HCT116 (cell line): ENCODE measurements around the gene MYLK. TPM values are rescaled to one million over a fixed set of nuclear protein-coding genes. Genes with fewer than 3 reads are reported as not detected.

Experiments used
- ATAC-seq: fragments of 200-7000 bp; cut with Tn5 transposase; 2 replicates; pipeline ENCODE4 v1.9.1; 2020; ENCODE audit warnings: mild to moderate bottlenecking, moderate library complexity
- BruUV-seq: library from RNA; stranded (reverse); fragments of 400-500 nt; replicated peaks from 2 replicates; lab custom pipeline; 2021; lab: Mats Ljungman, UMichigan
- CTCF ChIA-PET: fragments of 300-600 bp; sonication (Branson Sonifier 250); formaldehyde crosslinking; loops from one replicate; lab custom pipeline; 2021; ENCODE audit warnings: antibody characterized with exemption; lab: Charles Lee
- POLR2A ChIA-PET: fragments of 300-600, 350-600 bp; sonication (Branson Sonifier 250); formaldehyde crosslinking; loops from one replicate; lab custom pipeline; 2021; ENCODE audit warnings: antibody characterized with exemption; lab: Charles Lee
- RAD21 ChIA-PET, 2 experiments: fragments of 300-600 bp; sonication (Branson Sonifier 250); formaldehyde crosslinking; loops; one replicate each; lab custom pipeline; 2023; ENCODE audit warnings: low total read pairs in 2 of 2; ENCODE audit not compliant: uncharacterized antibody in 2 of 2, unreplicated experiment in 2 of 2, low non-redundant PET in 1 of 2; lab: Charles Lee
- DNase-seq: peaks from one replicate; pipeline ENCODE4 v3.0.0-alpha.2; 2010; ENCODE audit warnings: low read depth, low spot score
- H2AFZ ChIP-seq: fragments of 200-600 bp; shearing (Covaris generic), sonication (generic); 2 replicates; pipeline ENCODE4 v1.6.1; 2017; ENCODE audit warnings: low read depth, mixed run types, mixed read lengths, antibody characterized with exemption, low read length; ENCODE audit not compliant: poor library complexity, severe bottlenecking
- H3K27ac ChIP-seq: 2 replicates; pipeline ENCODE4 v1.5.1; 2012; ENCODE audit warnings: low read depth, low read length
- H3K27me3 ChIP-seq: fragments of 200-600 bp; sonication (generic); 2 replicates; pipeline ENCODE4 v1.6.1; 2016; ENCODE audit warnings: mixed run types, low read length, mixed read lengths; ENCODE audit not compliant: insufficient read depth
- H3K36me3 ChIP-seq, 2 experiments: fragments of 200-500 bp in 1 of 2; fragments of 200-600 bp in 1 of 2; sonication (Bioruptor generic) in 1 of 2; sonication (generic) in 1 of 2; 2 replicates each; pipeline versions ENCODE4 v1.5.1 to v1.6.1; 2014 to 2016; ENCODE audit warnings: low read length in 2 of 2, inconsistent platforms in 1 of 2, mixed read lengths in 1 of 2, mixed run types in 1 of 2; ENCODE audit not compliant: insufficient read depth in 2 of 2, control insufficient read depth in 1 of 2
- H3K4me1 ChIP-seq, 2 experiments: fragments of 200-600 bp in 1 of 2; sonication (generic) in 1 of 2; 2 replicates each; pipeline versions ENCODE4 v1.5.1 to v1.6.1; 2012 to 2017; ENCODE audit warnings: low read length in 2 of 2, inconsistent platforms in 1 of 2, mild to moderate bottlenecking in 1 of 2, mixed read lengths in 1 of 2, mixed run types in 1 of 2, moderate library complexity in 1 of 2; ENCODE audit not compliant: insufficient read depth in 2 of 2, control insufficient read depth in 1 of 2
- H3K4me2 ChIP-seq: fragments of 200-600 bp; sonication (generic); 2 replicates; pipeline ENCODE4 v1.6.1; 2017; ENCODE audit warnings: mixed run types, low read length, mixed read lengths
- H3K4me3 ChIP-seq, 2 experiments: fragments of 200-600 bp in 1 of 2; sonication (generic) in 1 of 2; replicated peaks in 1 of 2; 2 replicates each; pipeline ENCODE4 v1.5.1; 2011 to 2016; ENCODE audit warnings: low read length in 2 of 2, control low read depth in 1 of 2, low read depth in 1 of 2, mild to moderate bottlenecking in 1 of 2, mixed read lengths in 1 of 2, mixed run types in 1 of 2
- H3K79me2 ChIP-seq: fragments of 200-600 bp; sonication (generic); 2 replicates; pipeline ENCODE4 v1.6.1; 2017; ENCODE audit warnings: mild to moderate bottlenecking, mixed run types, low read length, moderate library complexity, mixed read lengths; ENCODE audit not compliant: insufficient read depth
- H3K9ac ChIP-seq: fragments of 200-600 bp; sonication (generic); 2 replicates; pipeline ENCODE4 v1.6.1; 2016; ENCODE audit warnings: low read length, mixed read lengths
- H3K9me2 ChIP-seq: fragments of 200-600 bp; sonication (generic), shearing (Covaris generic); 2 replicates; pipeline ENCODE4 v1.6.1; 2017; ENCODE audit warnings: mixed run types, mild to moderate bottlenecking, moderate library complexity; ENCODE audit not compliant: insufficient read depth
- H3K9me3 ChIP-seq, 2 experiments: fragments of 200-500 bp in 1 of 2; fragments of 200-600 bp in 1 of 2; sonication (Bioruptor generic) in 1 of 2; sonication (generic) in 1 of 2; 2 replicates each; pipeline ENCODE4 v1.6.1; 2014 to 2017; ENCODE audit warnings: low read length in 2 of 2, mixed read lengths in 2 of 2, inconsistent platforms in 1 of 2, low read depth in 1 of 2, mild to moderate bottlenecking in 1 of 2, mixed run types in 1 of 2, moderate library complexity in 1 of 2; ENCODE audit not compliant: control insufficient read depth in 1 of 2, insufficient read depth in 1 of 2
- H4K20me1 ChIP-seq: fragments of 200-600 bp; sonication (generic), shearing (Covaris generic); 2 replicates; pipeline ENCODE4 v1.6.1; 2017; ENCODE audit warnings: mixed run types, mild to moderate bottlenecking, moderate library complexity; ENCODE audit not compliant: insufficient read depth
- ATF3 ChIP-seq: IDR thresholded peaks from 2 replicates; pipeline ENCODE4 v1.6.1; 2012
- CBX3 ChIP-seq: IDR thresholded peaks from 2 replicates; pipeline ENCODE4 v1.6.1; 2012; ENCODE audit warnings: low read depth
- CTCF ChIP-seq, 3 experiments: fragments of 200-600 bp in 1 of 3; sonication (generic) in 1 of 3; IDR thresholded peaks in 2 of 3; conservative IDR thresholded peaks in 1 of 3; 2 replicates each; pipeline ENCODE4 v1.5.1; 2012 to 2017; ENCODE audit warnings: low read depth in 2 of 3, low read length in 2 of 3, antibody characterized with exemption in 1 of 3, borderline replicate concordance in 1 of 3, control low read depth in 1 of 3, mild to moderate bottlenecking in 1 of 3, mixed read lengths in 1 of 3, mixed run types in 1 of 3, moderate library complexity in 1 of 3; ENCODE audit not compliant: insufficient read depth in 1 of 3
- EGR1 ChIP-seq: IDR thresholded peaks from 2 replicates; pipeline ENCODE4 v1.6.1; 2012; ENCODE audit warnings: low read depth
- ELF1 ChIP-seq: IDR thresholded peaks from 2 replicates; pipeline ENCODE4 v1.6.1; 2012; ENCODE audit warnings: low read depth, borderline replicate concordance
- EZH2 ChIP-seq: fragments of 200-600 bp; sonication (generic); IDR thresholded peaks from 2 replicates; pipeline ENCODE4 v1.6.1; 2017; ENCODE audit warnings: antibody characterized with exemption, mixed run types
- EZH2phosphoT487 ChIP-seq: fragments of 200-600 bp; IDR thresholded peaks from 2 replicates; pipeline ENCODE4 v1.6.1; 2018; ENCODE audit warnings: antibody characterized with exemption, borderline replicate concordance
- FOSL1 ChIP-seq: IDR thresholded peaks from 2 replicates; pipeline ENCODE4 v1.6.1; 2012; ENCODE audit warnings: low read depth
- JUND ChIP-seq: IDR thresholded peaks from 2 replicates; pipeline ENCODE4 v1.6.1; 2012
- MAX ChIP-seq: IDR thresholded peaks from 2 replicates; pipeline ENCODE4 v1.6.1; 2012
- POLR2A ChIP-seq: IDR thresholded peaks from 2 replicates; pipeline ENCODE4 v1.7.0; 2011; ENCODE audit warnings: borderline replicate concordance; ENCODE audit not compliant: insufficient read depth, insufficient read length; ENCODE audit errors: extremely low read depth
- POLR2AphosphoS5 ChIP-seq: IDR thresholded peaks from 2 replicates; pipeline ENCODE4 v1.6.1; 2011; ENCODE audit warnings: mild to moderate bottlenecking, low read depth, low read length, moderate library complexity
- RAD21 ChIP-seq: IDR thresholded peaks from 2 replicates; pipeline ENCODE4 v1.6.1; 2012; ENCODE audit warnings: low read depth, mild to moderate bottlenecking
- SIN3A ChIP-seq: IDR thresholded peaks from 2 replicates; pipeline ENCODE4 v1.6.1; 2012; ENCODE audit warnings: low read depth
- TCF7L2 ChIP-seq: IDR thresholded peaks from 2 replicates; pipeline ENCODE4 v1.7.0; 2011; ENCODE audit warnings: borderline replicate concordance, inconsistent platforms; ENCODE audit not compliant: insufficient read depth, insufficient read length; ENCODE audit errors: extremely low read depth
- YY1 ChIP-seq: IDR thresholded peaks from 2 replicates; pipeline ENCODE4 v1.6.1; 2011; ENCODE audit warnings: low read length, low read depth, moderate library complexity, mild to moderate bottlenecking; ENCODE audit not compliant: insufficient replicate concordance; ENCODE audit errors: extremely low read depth
- ZFX ChIP-seq: fragments of 450-650 bp; IDR thresholded peaks from 2 replicates; pipeline ENCODE4 v1.6.1; 2017
- ZNF274 ChIP-seq: fragments of 200-500 bp; sonication (Bioruptor generic); IDR thresholded peaks from 2 replicates; pipeline ENCODE4 v1.6.1; 2014; ENCODE audit warnings: mild to moderate bottlenecking, low read depth, low read length, inconsistent platforms
- intact Hi-C: fragments of 100-400 bp; cut with micrococcal nuclease; formaldehyde crosslinking; loops from 2 replicates; pipeline ENCODE4 v1.10.0; 2022
- total RNA-seq: library from RNA; stranded (reverse); gene quantifications from one replicate; pipeline ENCODE4 v1.2.1, GENCODE V29; 2021; ENCODE audit not compliant: unreplicated experiment
- TF ChIP-seq, protein P1 (sequence below): IDR thresholded peaks from 2 replicates; pipeline ENCODE4 v1.6.1; 2012; ENCODE audit warnings: low read depth

MYLK gene
- total RNA-seq, 1 experiment from 2014 or later, result 3.8 TPM

DNA sequence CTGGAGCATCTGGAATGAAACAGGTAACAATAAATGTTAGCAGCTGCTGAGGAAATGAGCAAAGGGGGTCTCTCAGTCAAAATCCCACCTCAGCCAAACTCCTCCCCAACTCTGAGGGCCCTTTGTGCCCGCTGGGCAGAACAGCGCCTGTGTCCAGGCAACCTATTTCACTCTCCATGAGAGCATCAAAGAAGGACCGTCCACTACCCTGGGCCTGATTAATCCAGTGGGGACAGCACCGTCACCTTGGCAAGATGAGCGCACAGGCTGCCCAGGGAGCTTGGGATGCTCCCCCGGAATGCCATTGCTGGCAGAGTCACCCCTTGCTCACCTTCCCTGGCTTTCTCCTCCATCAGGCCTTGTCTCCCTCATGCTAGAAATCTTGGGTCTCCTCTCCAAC, 201.8 kb downstream of the MYLK start:
- RAD21 ChIA-PET, result no interaction called here
- no peak overlapping the region for H3K4me2 ChIP-seq
- no peak for DNase-seq
- H3K4me1 ChIP-seq, result peaks cover 0 to 3% of the 10 kb centered on the region in 2 experiments; a peak in 1 of 4 replicates
- H3K36me3 ChIP-seq, result no peaks in the 10 kb centered on the region
- H3K9ac ChIP-seq, result no peak overlapping the region
- intact Hi-C loops, result no loop called here
- POLR2A ChIA-PET, result no interaction called here
- BruUV-seq, result no TSS peak
- peaks cover 4% of the 10 kb centered on the region; the same call in 1 of the 2 replicates for H3K27me3 ChIP-seq
- no peak for TF ChIP-seq EGR1
- no peak for TF ChIP-seq FOSL1
- no peak for TF ChIP-seq JUND
- TF ChIP-seq SIN3A, result no peak
- TF ChIP-seq RAD21, result no peak
- TF ChIP-seq, protein P1, sequence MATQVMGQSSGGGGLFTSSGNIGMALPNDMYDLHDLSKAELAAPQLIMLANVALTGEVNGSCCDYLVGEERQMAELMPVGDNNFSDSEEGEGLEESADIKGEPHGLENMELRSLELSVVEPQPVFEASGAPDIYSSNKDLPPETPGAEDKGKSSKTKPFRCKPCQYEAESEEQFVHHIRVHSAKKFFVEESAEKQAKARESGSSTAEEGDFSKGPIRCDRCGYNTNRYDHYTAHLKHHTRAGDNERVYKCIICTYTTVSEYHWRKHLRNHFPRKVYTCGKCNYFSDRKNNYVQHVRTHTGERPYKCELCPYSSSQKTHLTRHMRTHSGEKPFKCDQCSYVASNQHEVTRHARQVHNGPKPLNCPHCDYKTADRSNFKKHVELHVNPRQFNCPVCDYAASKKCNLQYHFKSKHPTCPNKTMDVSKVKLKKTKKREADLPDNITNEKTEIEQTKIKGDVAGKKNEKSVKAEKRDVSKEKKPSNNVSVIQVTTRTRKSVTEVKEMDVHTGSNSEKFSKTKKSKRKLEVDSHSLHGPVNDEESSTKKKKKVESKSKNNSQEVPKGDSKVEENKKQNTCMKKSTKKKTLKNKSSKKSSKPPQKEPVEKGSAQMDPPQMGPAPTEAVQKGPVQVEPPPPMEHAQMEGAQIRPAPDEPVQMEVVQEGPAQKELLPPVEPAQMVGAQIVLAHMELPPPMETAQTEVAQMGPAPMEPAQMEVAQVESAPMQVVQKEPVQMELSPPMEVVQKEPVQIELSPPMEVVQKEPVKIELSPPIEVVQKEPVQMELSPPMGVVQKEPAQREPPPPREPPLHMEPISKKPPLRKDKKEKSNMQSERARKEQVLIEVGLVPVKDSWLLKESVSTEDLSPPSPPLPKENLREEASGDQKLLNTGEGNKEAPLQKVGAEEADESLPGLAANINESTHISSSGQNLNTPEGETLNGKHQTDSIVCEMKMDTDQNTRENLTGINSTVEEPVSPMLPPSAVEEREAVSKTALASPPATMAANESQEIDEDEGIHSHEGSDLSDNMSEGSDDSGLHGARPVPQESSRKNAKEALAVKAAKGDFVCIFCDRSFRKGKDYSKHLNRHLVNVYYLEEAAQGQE, result no peak
- TF ChIP-seq EZH2, result no peak
- no peak for TF ChIP-seq CTCF (IDR thresholded peaks at IDR 0.05 in 2 of 3, conservative IDR thresholded peaks at IDR 0.05 in 1 of 3; ENCODE audit: borderline replicate concordance in 1 of 3, insufficient read depth in 1 of 3, low read depth in 2 of 3, low read length in 2 of 3)
- TF ChIP-seq POLR2AphosphoS5, result no peak
- TF ChIP-seq EZH2phosphoT487, result no peak
- no peak for TF ChIP-seq CBX3
- TF ChIP-seq ZNF274, result no peak
- no peak for TF ChIP-seq YY1
- TF ChIP-seq TCF7L2, result no peak
- TF ChIP-seq MAX, result no peak
- no peak for TF ChIP-seq ATF3
- TF ChIP-seq ELF1, result no peak
- no peak for TF ChIP-seq ZFX
- TF ChIP-seq POLR2A, result no peak
- H3K4me3 ChIP-seq, result no peak overlapping the region
- no peaks in the 10 kb centered on the region for H4K20me1 ChIP-seq
- H3K9me3 ChIP-seq, result no peaks in the 10 kb centered on the region
- no peak overlapping the region for H3K27ac ChIP-seq
- H2AFZ ChIP-seq, result no peak overlapping the region
- ATAC-seq, result no peak
- CTCF ChIA-PET, result no interaction called here
- H3K9me2 ChIP-seq, result no peaks in the 10 kb centered on the region
- no peaks in the 10 kb centered on the region for H3K79me2 ChIP-seq
